SU-DHL-6 (cell line): ENCODE measurements around the gene SCGB3A1.

Experiments
- CTCF ChIP-seq: fragments of 200-600 bp; sonication (generic); IDR thresholded peaks from one replicate; pipeline ENCODE4 v1.5.1; 2017; ENCODE audit warnings: antibody characterized with exemption, mild to moderate bottlenecking, low read length, moderate library complexity; ENCODE audit not compliant: insufficient read depth, poor library complexity, severe bottlenecking
- EZH2phosphoT487 ChIP-seq: fragments of 200-600 bp; sonication (generic), shearing (Covaris generic); conservative IDR thresholded peaks from 2 replicates; pipeline ENCODE4 v1.6.1; 2018; ENCODE audit warnings: mild to moderate bottlenecking, antibody characterized with exemption, low read length, moderate library complexity, mixed read lengths

- TF ChIP-seq CTCF: no peak
- TF ChIP-seq EZH2phosphoT487: no peak
Measured at GRCh38 chr5:180633283-180634177, 42.2 kb upstream of the SCGB3A1 start.
